ENCODE data around the gene KIAA1755.

DNA sequence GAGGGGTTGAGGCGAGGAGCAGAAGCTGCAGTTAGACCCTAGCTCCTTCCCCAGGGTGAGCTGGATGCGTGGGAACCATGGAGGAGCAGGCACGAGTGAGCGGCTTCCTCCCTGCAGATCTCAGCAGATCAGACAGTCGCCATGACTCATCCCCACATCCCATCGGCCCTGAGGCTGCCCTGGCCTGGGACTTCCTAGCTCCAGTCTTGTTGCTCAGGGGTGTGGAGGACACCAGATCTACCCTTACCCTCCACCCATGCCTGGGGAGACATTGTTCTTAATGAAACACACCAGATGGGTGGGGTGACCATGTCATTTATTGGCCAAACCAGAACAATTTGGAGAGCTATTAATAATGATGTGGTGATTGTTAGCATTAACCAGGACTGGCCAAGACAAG lies 59.2 kb downstream of the KIAA1755 start:
- TF ChIP-seq, protein P1, sequence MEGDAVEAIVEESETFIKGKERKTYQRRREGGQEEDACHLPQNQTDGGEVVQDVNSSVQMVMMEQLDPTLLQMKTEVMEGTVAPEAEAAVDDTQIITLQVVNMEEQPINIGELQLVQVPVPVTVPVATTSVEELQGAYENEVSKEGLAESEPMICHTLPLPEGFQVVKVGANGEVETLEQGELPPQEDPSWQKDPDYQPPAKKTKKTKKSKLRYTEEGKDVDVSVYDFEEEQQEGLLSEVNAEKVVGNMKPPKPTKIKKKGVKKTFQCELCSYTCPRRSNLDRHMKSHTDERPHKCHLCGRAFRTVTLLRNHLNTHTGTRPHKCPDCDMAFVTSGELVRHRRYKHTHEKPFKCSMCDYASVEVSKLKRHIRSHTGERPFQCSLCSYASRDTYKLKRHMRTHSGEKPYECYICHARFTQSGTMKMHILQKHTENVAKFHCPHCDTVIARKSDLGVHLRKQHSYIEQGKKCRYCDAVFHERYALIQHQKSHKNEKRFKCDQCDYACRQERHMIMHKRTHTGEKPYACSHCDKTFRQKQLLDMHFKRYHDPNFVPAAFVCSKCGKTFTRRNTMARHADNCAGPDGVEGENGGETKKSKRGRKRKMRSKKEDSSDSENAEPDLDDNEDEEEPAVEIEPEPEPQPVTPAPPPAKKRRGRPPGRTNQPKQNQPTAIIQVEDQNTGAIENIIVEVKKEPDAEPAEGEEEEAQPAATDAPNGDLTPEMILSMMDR (conservative IDR thresholded peaks at IDR 0.05; ENCODE audit: low read length) = no peak
- no peak for TF ChIP-seq EZH2phosphoT487 (IDR thresholded peaks at IDR 0.05; ENCODE audit: borderline replicate concordance)
